ENCODE measurements around the gene GSTA5. TPM values are rescaled to one million over a fixed set of nuclear protein-coding genes. Genes with fewer than 3 reads are reported as not detected.
"Not testable (repeated sequence)": the region's sequence is repeated elsewhere in the genome, so short reads cannot be mapped to it uniquely, and the experiment has no call there.

Gene GSTA5
- total RNA-seq, 1 donor from 2014 or later, result not detected

GRCh38 chr6:52877786-52878185 is 37.2 kb upstream of the GSTA5 start:
- DNase-seq (no peak), ATAC-seq (no peak)
- H3K4me1 ChIP-seq, result peaks cover 3% of the 10 kb centered on the region
- H3K9me3 ChIP-seq, result no peaks in the 10 kb centered on the region
- intact Hi-C loops (cut with DNase I), result no loop called here
- H3K4me3 ChIP-seq, result no peak overlapping the region
- no peaks in the 10 kb centered on the region for H3K27me3 ChIP-seq
- no peak for TF ChIP-seq CTCF (IDR thresholded peaks at IDR 0.05)
- H3K27ac ChIP-seq, result no peak overlapping the region
- H3K36me3 ChIP-seq, result no peaks in the 10 kb centered on the region

- Histone ChIP-seq H3K4me3 (no peak overlapping the region), H3K27me3 (no peaks in the 10 kb centered on the region), H3K4me1 (peaks cover 3% of the 10 kb centered on the region), H3K9me3 (no peaks in the 10 kb centered on the region), H3K27ac (no peak overlapping the region), H3K36me3 (no peaks in the 10 kb centered on the region)
- DNase-seq, result no peak
- no peak for TF ChIP-seq CTCF (IDR thresholded peaks at IDR 0.05)
- intact Hi-C loops (cut with DNase I), result no loop called here
- no peak for ATAC-seq
Measured at GRCh38 chr6:52877168-52877567, 36.6 kb upstream of the GSTA5 start.

GRCh38 chr6:52876056-52876787 is 35.6 kb upstream of the GSTA5 start:
- H3K27me3 ChIP-seq, result no peaks in the 10 kb centered on the region
- DNase-seq, result no peak
- no peak overlapping the region for H3K4me3 ChIP-seq
- no peaks in the 10 kb centered on the region for H3K9me3 ChIP-seq
- H3K27ac ChIP-seq, result no peak overlapping the region
- H3K4me1 ChIP-seq, result no peaks in the 10 kb centered on the region
- TF ChIP-seq CTCF (IDR thresholded peaks at IDR 0.05), result no peak
- ATAC-seq, result no peak
- H3K36me3 ChIP-seq, result no peaks in the 10 kb centered on the region
- intact Hi-C loops (cut with DNase I), result no loop called here

- H3K27me3 ChIP-seq, result no peaks in the 10 kb centered on the region
- no peaks in the 10 kb centered on the region for H3K9me3 ChIP-seq
- intact Hi-C loops (cut with DNase I), result no loop called here
- H3K36me3 ChIP-seq, result no peaks in the 10 kb centered on the region
- H3K27ac ChIP-seq, result no peak overlapping the region
- ATAC-seq (no peak), DNase-seq (no peak)
- H3K4me1 ChIP-seq, result no peaks in the 10 kb centered on the region
- H3K4me3 ChIP-seq, result no peak overlapping the region
- no peak for TF ChIP-seq CTCF (IDR thresholded peaks at IDR 0.05)
Measured at GRCh38 chr6:52872031-52872430, 31.4 kb upstream of the GSTA5 start.

GRCh38 chr6:52871621-52872020 is 31.0 kb upstream of the GSTA5 start:
- Histone ChIP-seq H3K27me3 (no peaks in the 10 kb centered on the region), H3K36me3 (no peaks in the 10 kb centered on the region), H3K4me1 (no peaks in the 10 kb centered on the region), H3K9me3 (no peaks in the 10 kb centered on the region), H3K27ac (no peak overlapping the region), H3K4me3 (no peak overlapping the region)
- DNase-seq (no peak), ATAC-seq (no peak)
- intact Hi-C loops (cut with DNase I), result no loop called here
- no peak for TF ChIP-seq CTCF (IDR thresholded peaks at IDR 0.05)

- intact Hi-C loops (cut with DNase I); H3K27me3 ChIP-seq; DNase-seq; ATAC-seq; H3K4me3 ChIP-seq; H3K4me1 ChIP-seq; H3K27ac ChIP-seq; H3K9me3 ChIP-seq; H3K36me3 ChIP-seq: not testable (repeated sequence)
Measured at GRCh38 chr6:52870335-52871091, 29.9 kb upstream of the GSTA5 start.

GRCh38 chr6:52868899-52869298 is 28.3 kb upstream of the GSTA5 start:
- H3K4me3 ChIP-seq; H3K36me3 ChIP-seq; intact Hi-C loops (cut with DNase I); H3K9me3 ChIP-seq; H3K4me1 ChIP-seq; H3K27me3 ChIP-seq; DNase-seq; H3K27ac ChIP-seq; ATAC-seq: not testable (repeated sequence)

All from upper lobe of right lung (tissue), 1 donor.